ENCODE data around the gene MPZL2.

The MPZL2 gene

GRCh38 chr11:118210323-118210722 lies 53.8 kb downstream of the MPZL2 start:
- ATAC-seq (ENCODE audit: insufficient read depth, low read depth), result no peak
- no peak overlapping the region for H3K4me3 ChIP-seq (ENCODE audit: low read depth in 1 of 2, low read length in 2 of 2)
- no peak overlapping the region for H3K4me2 ChIP-seq (ENCODE audit: insufficient read depth, low read length)

GRCh38 chr11:118209033-118209432 lies 55.1 kb downstream of the MPZL2 start:
- no peak overlapping the region for H3K27ac ChIP-seq (ENCODE audit: low read length)
- H2AFZ ChIP-seq (ENCODE audit: low read depth, low read length), result no peak overlapping the region
- peaks cover 17% of the 10 kb centered on the region for H3K4me1 ChIP-seq (ENCODE audit: insufficient read depth, low read length)

More at GRCh38 chr11:118210323-118210722, 53.8 kb downstream of the MPZL2 start:
- Histone ChIP-seq H3K9ac (ENCODE audit: low read depth, low read length) (no peak overlapping the region), H3K36me3 (ENCODE audit: insufficient read depth, low read length) (no peaks in the 10 kb centered on the region), H3K79me2 (ENCODE audit: insufficient read depth, low read length) (no peaks in the 10 kb centered on the region), H3K9me3 (ENCODE audit: insufficient read depth, low read length, severe bottlenecking) (no peaks in the 10 kb centered on the region), H3K4me1 (ENCODE audit: insufficient read depth, low read length) (peaks cover 17% of the 10 kb centered on the region), H4K20me1 (ENCODE audit: insufficient read depth, low read length) (no peaks in the 10 kb centered on the region), H3K27ac (ENCODE audit: low read length) (no peak overlapping the region), H3K27me3 (ENCODE audit: insufficient read depth, low read length, poor library complexity) (no peaks in the 10 kb centered on the region), H2AFZ (ENCODE audit: low read depth, low read length) (no peak overlapping the region)
- DNase-seq, result no peak
- TF ChIP-seq CTCF (IDR thresholded peaks at IDR 0.05; ENCODE audit: borderline replicate concordance, extremely low read depth, low read length, poor library complexity, severe bottlenecking), result no peak
- no peak for TF ChIP-seq EZH2 (IDR thresholded peaks at IDR 0.05; ENCODE audit: borderline replicate concordance, low read depth, low read length, severe bottlenecking)

GRCh38 chr11:118207079-118207478 lies 57.0 kb downstream of the MPZL2 start:
- TF ChIP-seq EZH2 (IDR thresholded peaks at IDR 0.05; ENCODE audit: borderline replicate concordance, low read depth, low read length, severe bottlenecking) (no peak), CTCF (IDR thresholded peaks at IDR 0.05; ENCODE audit: borderline replicate concordance, extremely low read depth, low read length, poor library complexity, severe bottlenecking) (no peak)
- Histone ChIP-seq H3K9ac (ENCODE audit: low read depth, low read length) (no peak overlapping the region), H3K4me2 (ENCODE audit: insufficient read depth, low read length) (no peak overlapping the region), H3K36me3 (ENCODE audit: insufficient read depth, low read length) (no peaks in the 10 kb centered on the region), H3K4me3 (ENCODE audit: low read depth in 1 of 2, low read length in 2 of 2) (no peak overlapping the region), H3K4me1 (ENCODE audit: insufficient read depth, low read length) (peaks cover 21% of the 10 kb centered on the region), H3K27me3 (ENCODE audit: insufficient read depth, low read length, poor library complexity) (no peaks in the 10 kb centered on the region), H3K79me2 (ENCODE audit: insufficient read depth, low read length) (no peaks in the 10 kb centered on the region), H3K27ac (ENCODE audit: low read length) (no peak overlapping the region; the same call in 1 of the 2 replicates), H2AFZ (ENCODE audit: low read depth, low read length) (peak overlapping the region; percentile 66), H3K9me3 (ENCODE audit: insufficient read depth, low read length, severe bottlenecking) (no peaks in the 10 kb centered on the region), H4K20me1 (ENCODE audit: insufficient read depth, low read length) (no peaks in the 10 kb centered on the region)
- ATAC-seq (ENCODE audit: insufficient read depth, low read depth) (no peak), DNase-seq (no peak)

More at GRCh38 chr11:118209033-118209432, 55.1 kb downstream of the MPZL2 start:
- Histone ChIP-seq H3K27me3 (ENCODE audit: insufficient read depth, low read length, poor library complexity) (no peaks in the 10 kb centered on the region), H3K9ac (ENCODE audit: low read depth, low read length) (no peak overlapping the region), H3K36me3 (ENCODE audit: insufficient read depth, low read length) (no peaks in the 10 kb centered on the region), H3K4me3 (ENCODE audit: low read depth in 1 of 2, low read length in 2 of 2) (no peak overlapping the region), H3K79me2 (ENCODE audit: insufficient read depth, low read length) (no peaks in the 10 kb centered on the region), H3K4me2 (ENCODE audit: insufficient read depth, low read length) (no peak overlapping the region), H4K20me1 (ENCODE audit: insufficient read depth, low read length) (no peaks in the 10 kb centered on the region), H3K9me3 (ENCODE audit: insufficient read depth, low read length, severe bottlenecking) (no peaks in the 10 kb centered on the region)
- DNase-seq (no peak), ATAC-seq (ENCODE audit: insufficient read depth, low read depth) (no peak)
- no peak for TF ChIP-seq CTCF (IDR thresholded peaks at IDR 0.05; ENCODE audit: borderline replicate concordance, extremely low read depth, low read length, poor library complexity, severe bottlenecking)
- TF ChIP-seq EZH2 (IDR thresholded peaks at IDR 0.05; ENCODE audit: borderline replicate concordance, low read depth, low read length, severe bottlenecking), result no peak

Measured in DND-41 (cell line).